GM10266 (cell line): Measurements from ENCODE around the gene SFT2D1.

ENCODE experiments used
- DNase-seq: peaks from one replicate; pipeline ENCODE4 v3.0.0; 2012; ENCODE audit errors: extremely low spot score
- TF ChIP-seq, protein P1 (sequence below): IDR thresholded peaks from 2 replicates; pipeline ENCODE4 v1.5.1; 2012; ENCODE audit warnings: mild to moderate bottlenecking, low read depth; ENCODE audit not compliant: control insufficient read depth, insufficient read depth; ENCODE audit errors: missing control alignments

The SFT2D1 gene

DNA sequence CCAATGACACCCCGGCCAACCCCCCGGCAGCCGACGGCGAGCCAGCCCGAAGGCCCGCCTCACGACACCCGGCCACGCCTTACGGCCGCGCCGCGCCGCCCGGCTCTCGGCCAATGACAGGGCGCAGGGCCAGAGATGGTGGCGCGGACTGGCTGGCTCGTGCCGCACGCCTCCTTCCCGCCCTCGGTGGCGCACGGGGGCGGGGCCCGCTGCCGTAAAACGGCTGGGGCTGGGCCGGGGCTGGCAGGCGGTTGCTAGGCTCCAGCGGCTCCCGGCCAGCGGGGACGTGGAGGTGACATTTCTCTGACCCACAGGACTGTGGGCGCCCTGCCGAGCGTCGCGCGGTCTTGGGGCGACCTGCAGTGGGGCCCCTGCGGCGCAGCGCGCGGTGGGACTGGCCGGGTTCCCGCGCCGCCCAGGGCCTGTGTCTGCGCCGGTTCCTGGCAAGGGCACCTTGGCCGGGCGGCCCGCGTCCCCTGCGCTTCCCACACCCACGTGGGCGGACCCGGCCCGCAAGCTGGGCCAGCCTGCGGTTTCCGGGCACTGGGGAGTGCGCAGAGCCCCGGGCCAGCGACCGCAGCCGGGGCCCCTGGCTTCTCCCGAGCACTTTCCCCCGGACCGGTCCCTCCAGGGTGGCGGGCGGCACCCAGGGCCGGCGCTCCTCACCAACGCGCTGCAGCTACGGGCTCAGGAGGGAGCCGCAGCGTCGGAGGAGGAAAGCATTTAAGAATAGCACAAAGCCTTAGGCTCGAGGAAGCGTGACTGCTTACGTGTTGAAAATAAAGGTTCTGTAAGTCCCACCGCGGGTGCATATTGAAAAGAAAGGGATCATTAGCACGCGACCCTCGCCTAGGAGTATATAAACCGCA lies 40.8 kb upstream of the SFT2D1 start, which contains the start of gene MPC1:
Gene MPC1, minus strand, starts transcription at position 8 of the 869 bp plus-strand sequence. CDS start 64 bp downstream, outside the sequence.
- DNase-seq: peak; percentile 99
- TF ChIP-seq, protein P1, sequence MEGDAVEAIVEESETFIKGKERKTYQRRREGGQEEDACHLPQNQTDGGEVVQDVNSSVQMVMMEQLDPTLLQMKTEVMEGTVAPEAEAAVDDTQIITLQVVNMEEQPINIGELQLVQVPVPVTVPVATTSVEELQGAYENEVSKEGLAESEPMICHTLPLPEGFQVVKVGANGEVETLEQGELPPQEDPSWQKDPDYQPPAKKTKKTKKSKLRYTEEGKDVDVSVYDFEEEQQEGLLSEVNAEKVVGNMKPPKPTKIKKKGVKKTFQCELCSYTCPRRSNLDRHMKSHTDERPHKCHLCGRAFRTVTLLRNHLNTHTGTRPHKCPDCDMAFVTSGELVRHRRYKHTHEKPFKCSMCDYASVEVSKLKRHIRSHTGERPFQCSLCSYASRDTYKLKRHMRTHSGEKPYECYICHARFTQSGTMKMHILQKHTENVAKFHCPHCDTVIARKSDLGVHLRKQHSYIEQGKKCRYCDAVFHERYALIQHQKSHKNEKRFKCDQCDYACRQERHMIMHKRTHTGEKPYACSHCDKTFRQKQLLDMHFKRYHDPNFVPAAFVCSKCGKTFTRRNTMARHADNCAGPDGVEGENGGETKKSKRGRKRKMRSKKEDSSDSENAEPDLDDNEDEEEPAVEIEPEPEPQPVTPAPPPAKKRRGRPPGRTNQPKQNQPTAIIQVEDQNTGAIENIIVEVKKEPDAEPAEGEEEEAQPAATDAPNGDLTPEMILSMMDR: no peak

DNA sequence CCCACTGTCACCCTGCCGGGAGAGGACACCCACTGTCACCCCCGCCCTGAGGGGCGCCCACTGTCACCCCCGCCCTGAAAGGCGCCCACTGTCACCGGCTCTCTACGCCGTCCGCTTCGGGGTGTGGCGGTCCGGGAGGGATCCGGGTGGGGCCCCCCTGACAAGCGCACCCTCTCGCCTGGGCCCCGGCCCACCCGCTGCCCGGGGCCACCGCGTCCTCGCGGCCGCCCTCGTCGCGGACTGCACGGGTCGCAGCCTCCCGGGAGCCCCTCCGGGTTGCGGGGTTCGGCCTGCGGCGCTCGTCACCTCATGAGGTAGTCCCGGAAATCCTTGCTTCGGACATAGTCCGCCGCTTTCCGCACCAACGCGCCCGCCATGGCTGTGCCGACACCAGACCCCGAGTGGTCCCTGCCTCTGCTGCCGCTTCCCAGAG lies 40.2 kb upstream of the SFT2D1 start:
- DNase-seq: no peak
- TF ChIP-seq, protein P1: no peak

DNA sequence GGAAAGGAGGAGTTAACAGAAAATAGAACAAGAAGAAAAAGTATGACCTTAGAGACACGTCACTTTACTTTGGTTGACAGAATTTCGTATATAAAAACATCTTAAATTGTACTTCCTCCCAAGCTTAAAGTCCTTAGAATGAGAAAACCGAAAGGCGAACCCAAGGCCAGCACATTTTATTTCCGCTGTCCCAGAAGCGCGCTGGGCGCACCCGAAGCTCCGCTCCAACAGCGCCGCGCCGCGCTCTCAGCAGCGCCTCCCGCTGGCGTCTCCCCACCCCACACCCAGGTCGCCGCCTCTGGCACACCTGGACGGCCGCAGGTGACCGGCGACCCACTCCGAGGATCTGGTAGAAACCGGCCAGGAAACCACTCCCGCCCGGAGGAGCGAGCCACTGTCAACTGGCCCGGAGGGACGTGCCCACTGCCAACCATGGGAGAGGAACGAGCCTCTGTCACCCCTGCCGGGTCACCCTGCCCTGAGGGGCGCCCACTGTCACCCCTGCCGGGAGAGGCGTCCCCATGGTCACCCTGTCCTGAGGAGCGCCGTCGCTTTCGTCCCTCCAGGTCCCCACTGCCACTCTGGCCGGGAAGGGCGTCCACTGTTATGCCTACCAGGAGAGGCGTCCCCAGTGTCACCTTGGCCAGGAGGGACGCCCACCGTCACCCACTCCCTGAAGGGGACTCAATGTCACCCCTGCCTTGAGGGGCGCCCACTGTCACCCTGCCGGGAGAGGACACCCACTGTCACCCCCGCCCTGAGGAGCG lies 39.6 kb upstream of the SFT2D1 start:
- DNase-seq: peak; percentile 80
- TF ChIP-seq, protein P1: peak; percentile 97

DNA sequence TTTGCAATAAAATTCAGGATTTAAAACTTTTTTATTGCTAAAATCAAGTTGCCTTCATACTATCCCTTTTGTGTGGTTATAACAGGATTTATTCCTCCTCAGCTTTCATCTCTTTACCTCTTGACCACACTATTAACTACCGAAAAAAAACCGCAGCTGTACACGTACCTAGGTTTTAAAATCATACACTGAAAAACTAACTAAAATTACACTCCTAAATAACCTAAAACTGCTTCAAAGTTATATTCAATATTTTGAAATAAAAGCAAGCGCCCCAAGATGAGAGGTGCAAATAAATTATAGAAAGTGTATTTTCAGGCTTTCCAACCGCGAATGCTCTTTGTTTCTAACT lies 39.0 kb upstream of the SFT2D1 start:
- TF ChIP-seq, protein P1: no peak
- no peak for DNase-seq

DNA sequence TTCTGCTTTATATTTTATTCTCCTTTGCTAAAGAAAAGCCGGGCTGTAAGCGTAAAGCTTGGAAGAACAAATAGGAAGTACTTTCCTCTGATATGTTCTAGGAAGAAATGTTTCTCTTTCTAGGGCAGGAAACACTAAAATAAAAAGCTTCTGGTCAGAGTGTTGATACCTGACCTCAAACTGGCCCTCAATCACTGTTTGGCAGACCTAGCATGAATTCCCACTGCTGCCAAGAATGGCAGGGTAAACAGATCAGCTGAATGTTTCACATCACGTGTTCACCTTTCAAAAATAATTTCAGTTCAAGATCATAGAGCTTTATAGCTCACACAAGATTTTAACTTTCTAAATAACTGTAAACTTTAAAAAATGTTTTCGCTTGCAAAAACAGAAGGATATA lies 37.5 kb upstream of the SFT2D1 start:
- no peak for DNase-seq
- TF ChIP-seq, protein P1: no peak

DNA sequence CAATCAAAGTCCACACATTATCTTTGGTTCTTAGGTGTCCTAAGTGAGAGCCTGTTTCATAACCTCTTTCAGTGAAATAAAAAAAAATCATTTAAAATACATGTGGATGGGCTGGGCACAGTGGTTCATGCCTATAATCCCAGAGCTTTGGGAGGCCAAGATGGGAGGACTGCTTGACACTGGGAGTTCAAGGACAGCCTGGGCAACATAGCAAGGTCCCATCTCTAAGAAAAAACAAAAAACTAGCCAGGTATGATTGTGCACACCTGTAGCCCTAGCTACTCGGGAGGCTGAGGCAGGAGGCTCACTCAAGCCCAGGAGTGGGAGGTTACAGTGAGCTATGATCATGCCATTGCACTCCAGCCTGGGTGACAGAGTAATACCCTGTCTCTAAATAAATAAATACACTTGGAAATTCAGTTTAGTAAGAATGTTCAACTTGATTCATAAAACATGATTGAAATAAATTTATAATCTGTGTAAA lies 36.8 kb upstream of the SFT2D1 start:
- DNase-seq: no peak
- TF ChIP-seq, protein P1: no peak
